RWPE2 (cell line): ENCODE results near the gene GFER.

Experiments
- ATAC-seq: fragments of 200-7000 bp; cut with Tn5 transposase; 3 replicates; pipeline ENCODE4 v1.9.1; 2021; ENCODE audit warnings: low read depth
- DNase-seq: peaks from one replicate; pipeline ENCODE4 v3.0.0-alpha.2; 2020; ENCODE audit warnings: low spot score
- H3K27ac ChIP-seq: fragments of 450-650 bp; 2 replicates; pipeline ENCODE4 v1.5.1; 2017; ENCODE audit warnings: mild to moderate bottlenecking; ENCODE audit not compliant: poor library complexity, severe bottlenecking
- H3K27me3 ChIP-seq: fragments of 250-450 bp; sonication (Bioruptor Pico); 2 replicates; pipeline ENCODE4 v1.5.1; 2021; ENCODE audit warnings: mild to moderate bottlenecking, moderate library complexity; ENCODE audit not compliant: insufficient read depth, poor library complexity, severe bottlenecking
- H3K36me3 ChIP-seq: fragments of 250-450 bp; sonication (Bioruptor Pico); 2 replicates; pipeline ENCODE4 v1.5.1; 2020; ENCODE audit warnings: low read depth, mild to moderate bottlenecking, moderate library complexity
- H3K4me1 ChIP-seq: fragments of 250-450 bp; sonication (Bioruptor Pico); 2 replicates; pipeline ENCODE4 v1.5.1; 2021; ENCODE audit warnings: mild to moderate bottlenecking, moderate library complexity; ENCODE audit not compliant: insufficient read depth, poor library complexity, severe bottlenecking
- H3K4me3 ChIP-seq: fragments of 250-450 bp; sonication (Bioruptor Pico); 2 replicates; pipeline ENCODE4 v1.5.1; 2021; ENCODE audit warnings: mild to moderate bottlenecking, moderate library complexity; ENCODE audit not compliant: severe bottlenecking
- H3K9me3 ChIP-seq: fragments of 250-450 bp; sonication (Bioruptor Pico); 2 replicates; pipeline ENCODE4 v1.5.1; 2021; ENCODE audit warnings: mild to moderate bottlenecking, moderate library complexity; ENCODE audit not compliant: severe bottlenecking
- CTCF ChIP-seq: fragments of 450-650 bp; IDR thresholded peaks from one replicate; pipeline ENCODE4 v1.5.1; 2017; ENCODE audit warnings: mild to moderate bottlenecking, moderate library complexity; ENCODE audit not compliant: poor library complexity, severe bottlenecking

The GFER gene

GRCh38 chr16:1940273-1941161 is 43.5 kb upstream of the GFER start:
- Histone ChIP-seq H3K27me3 (no peaks in the 10 kb centered on the region), H3K27ac (no peak overlapping the region), H3K9me3 (no peaks in the 10 kb centered on the region), H3K4me1 (peaks cover 10% of the 10 kb centered on the region), H3K36me3 (peaks cover 6% of the 10 kb centered on the region; the same call in 1 of the 2 replicates), H3K4me3 (no peak overlapping the region)
- no peak for DNase-seq
- ATAC-seq: no peak
- no peak for TF ChIP-seq CTCF

- DNase-seq: peak; percentile 40
- peak overlapping the region; percentile 12 for H3K27ac ChIP-seq
Observed at GRCh38 chr16:1941162-1942046, 42.6 kb upstream of the GFER start.

GRCh38 chr16:1942047-1942809 is 41.8 kb upstream of the GFER start:
- H3K4me1 ChIP-seq: peaks cover 10% of the 10 kb centered on the region
- peak overlapping the region; percentile 12 for H3K27ac ChIP-seq
- no peak for TF ChIP-seq CTCF
- peak overlapping the region; percentile 85 for H3K4me3 ChIP-seq
- H3K36me3 ChIP-seq: peaks cover 6% of the 10 kb centered on the region; the same call in 1 of the 2 replicates
- no peaks in the 10 kb centered on the region for H3K27me3 ChIP-seq
- ATAC-seq (no peak), DNase-seq (peak; percentile 57)
- no peaks in the 10 kb centered on the region for H3K9me3 ChIP-seq

More at GRCh38 chr16:1941162-1942046, 42.6 kb upstream of the GFER start:
- H3K4me1 ChIP-seq: peaks cover 10% of the 10 kb centered on the region
- no peak for TF ChIP-seq CTCF
- no peaks in the 10 kb centered on the region for H3K9me3 ChIP-seq
- no peaks in the 10 kb centered on the region for H3K27me3 ChIP-seq
- peaks cover 6% of the 10 kb centered on the region; the same call in 1 of the 2 replicates for H3K36me3 ChIP-seq
- no peak for ATAC-seq
- H3K4me3 ChIP-seq: no peak overlapping the region

DNA sequence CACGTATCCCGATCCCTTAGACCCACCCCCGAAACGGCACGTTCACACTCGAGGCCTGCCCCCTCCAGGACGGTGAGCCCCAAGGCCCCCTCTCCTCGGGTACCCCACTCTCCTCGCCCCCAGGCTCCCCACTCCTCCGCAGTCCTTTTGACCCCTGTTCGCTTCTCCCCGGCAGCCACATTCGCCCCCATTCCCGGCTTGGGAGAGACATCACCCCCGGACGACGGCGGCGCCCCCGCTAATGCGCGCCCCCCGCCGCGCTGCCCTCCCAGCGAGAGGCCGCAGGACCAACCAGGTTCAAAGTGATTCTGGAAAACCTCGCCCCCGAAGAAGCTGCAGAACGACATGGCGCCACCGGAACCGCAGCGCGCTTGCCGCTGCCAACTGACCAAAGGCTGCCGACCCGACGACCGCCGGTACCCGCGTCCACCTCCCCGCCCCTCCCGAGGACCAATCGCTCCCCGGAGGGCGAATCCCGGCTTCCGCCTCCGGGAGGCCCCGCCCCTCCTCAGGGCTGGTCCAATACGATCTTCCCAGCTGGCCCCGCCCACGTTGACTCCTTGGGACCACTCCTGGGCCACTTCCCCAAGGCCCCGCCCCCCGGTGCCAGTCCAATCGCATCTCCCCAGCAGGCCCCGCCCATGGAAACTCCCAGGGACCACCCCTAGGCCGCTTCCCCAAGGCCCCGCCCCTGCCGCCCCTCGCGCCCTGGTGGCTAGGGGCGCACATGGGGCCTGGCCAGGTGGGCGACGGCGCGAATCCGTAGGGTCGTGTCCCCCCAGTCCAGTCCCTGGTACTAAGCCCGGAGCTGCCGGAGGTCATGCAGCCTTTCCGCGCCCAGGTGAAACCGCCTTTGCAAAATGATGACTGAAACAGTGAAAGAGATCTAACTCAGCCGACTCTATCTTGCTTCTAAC is 40.9 kb upstream of the GFER start, which contains the start of gene MSRB1:
TSS of gene MSRB1 (minus strand) at position 390 of the 917 bp plus-strand sequence. CDS start at position 347, 43 bp downstream.
- Histone ChIP-seq H3K4me1 (peaks cover 10% of the 10 kb centered on the region), H3K27me3 (no peaks in the 10 kb centered on the region), H3K27ac (peak within 1 kb of the TSS; percentile 12), H3K4me3 (peak within 1 kb of the TSS; percentile 85), H3K36me3 (peaks cover 6% of the 10 kb centered on the region; the same call in 1 of the 2 replicates), H3K9me3 (no peaks in the 10 kb centered on the region)
- ATAC-seq (peak; percentile 93), DNase-seq (peak; percentile 100)
- TF ChIP-seq CTCF: no peak
